Neural cell (in vitro differentiated cells): ENCODE measurements around the gene PIK3CA.

Experiments used
- EP300 ChIP-seq: fragments of 450-650 bp; conservative IDR thresholded peaks from 2 replicates; pipeline ENCODE4 v1.6.1; 2014; ENCODE audit warnings: antibody characterized with exemption, mild to moderate bottlenecking, moderate library complexity; ENCODE audit not compliant: poor library complexity, severe bottlenecking
- EZH2 ChIP-seq: fragments of 200-600, 300-800 bp; shearing (Covaris generic), sonication (generic); IDR thresholded peaks from 2 replicates; pipeline ENCODE4 v1.6.1; 2014; ENCODE audit warnings: antibody characterized with exemption, low read length, borderline replicate concordance, mild to moderate bottlenecking; ENCODE audit not compliant: insufficient read depth, poor library complexity, severe bottlenecking
- MXI1 ChIP-seq: fragments of 450-650 bp; conservative IDR thresholded peaks from 2 replicates; pipeline ENCODE4 v1.6.1; 2014; ENCODE audit warnings: antibody characterized with exemption, mild to moderate bottlenecking; ENCODE audit not compliant: poor library complexity, severe bottlenecking
- POLR2AphosphoS5 ChIP-seq: IDR thresholded peaks from 2 replicates; pipeline ENCODE4 v1.6.1; 2012
- RAD21 ChIP-seq: fragments of 450-650 bp; conservative IDR thresholded peaks from 2 replicates; pipeline ENCODE4 v1.6.1; 2014; ENCODE audit warnings: antibody characterized with exemption, mild to moderate bottlenecking, moderate library complexity
- SMC3 ChIP-seq: fragments of 450-650 bp; conservative IDR thresholded peaks from 2 replicates; pipeline ENCODE4 v1.6.1; 2014; ENCODE audit warnings: antibody characterized with exemption, mild to moderate bottlenecking, moderate library complexity; ENCODE audit not compliant: poor library complexity
- TAF1 ChIP-seq: IDR thresholded peaks from 2 replicates; pipeline ENCODE4 v1.6.1; 2012; ENCODE audit warnings: low read depth
- TF ChIP-seq, protein P1 (sequence below): fragments of 450-650 bp; IDR thresholded peaks from 2 replicates; pipeline ENCODE4 v1.5.1; 2014; ENCODE audit warnings: antibody characterized with exemption, mild to moderate bottlenecking, moderate library complexity; ENCODE audit not compliant: poor library complexity, severe bottlenecking
- TF ChIP-seq, protein P2 (sequence below): IDR thresholded peaks from 2 replicates; pipeline ENCODE4 v1.6.1; 2012; ENCODE audit warnings: borderline replicate concordance

DNA sequence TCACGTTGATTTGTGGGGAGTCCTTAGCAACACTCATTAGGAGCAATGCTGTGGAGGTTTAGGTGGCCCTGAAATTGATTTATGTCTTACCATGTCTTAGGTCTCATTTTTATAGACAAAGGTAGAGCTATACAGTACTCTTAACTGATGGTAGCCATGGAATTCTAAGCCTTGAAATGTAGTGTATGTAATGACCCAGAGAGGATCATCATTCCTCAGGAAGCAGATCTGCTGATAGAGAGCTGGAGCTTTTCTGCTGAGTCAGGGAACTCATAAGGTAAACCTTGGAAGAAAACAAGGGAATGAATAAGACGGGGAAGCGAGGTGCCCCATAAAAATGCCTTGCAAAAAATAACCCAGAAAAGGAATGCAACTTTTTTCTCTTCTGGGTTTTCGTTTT, 140.7 kb downstream of the PIK3CA start:
- TF ChIP-seq, protein P1, sequence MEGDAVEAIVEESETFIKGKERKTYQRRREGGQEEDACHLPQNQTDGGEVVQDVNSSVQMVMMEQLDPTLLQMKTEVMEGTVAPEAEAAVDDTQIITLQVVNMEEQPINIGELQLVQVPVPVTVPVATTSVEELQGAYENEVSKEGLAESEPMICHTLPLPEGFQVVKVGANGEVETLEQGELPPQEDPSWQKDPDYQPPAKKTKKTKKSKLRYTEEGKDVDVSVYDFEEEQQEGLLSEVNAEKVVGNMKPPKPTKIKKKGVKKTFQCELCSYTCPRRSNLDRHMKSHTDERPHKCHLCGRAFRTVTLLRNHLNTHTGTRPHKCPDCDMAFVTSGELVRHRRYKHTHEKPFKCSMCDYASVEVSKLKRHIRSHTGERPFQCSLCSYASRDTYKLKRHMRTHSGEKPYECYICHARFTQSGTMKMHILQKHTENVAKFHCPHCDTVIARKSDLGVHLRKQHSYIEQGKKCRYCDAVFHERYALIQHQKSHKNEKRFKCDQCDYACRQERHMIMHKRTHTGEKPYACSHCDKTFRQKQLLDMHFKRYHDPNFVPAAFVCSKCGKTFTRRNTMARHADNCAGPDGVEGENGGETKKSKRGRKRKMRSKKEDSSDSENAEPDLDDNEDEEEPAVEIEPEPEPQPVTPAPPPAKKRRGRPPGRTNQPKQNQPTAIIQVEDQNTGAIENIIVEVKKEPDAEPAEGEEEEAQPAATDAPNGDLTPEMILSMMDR, result no peak
- TF ChIP-seq EZH2 (no peak), RAD21 (no peak), POLR2AphosphoS5 (no peak), EP300 (no peak), SMC3 (no peak), MXI1 (no peak), TAF1 (no peak)
- TF ChIP-seq, protein P2, sequence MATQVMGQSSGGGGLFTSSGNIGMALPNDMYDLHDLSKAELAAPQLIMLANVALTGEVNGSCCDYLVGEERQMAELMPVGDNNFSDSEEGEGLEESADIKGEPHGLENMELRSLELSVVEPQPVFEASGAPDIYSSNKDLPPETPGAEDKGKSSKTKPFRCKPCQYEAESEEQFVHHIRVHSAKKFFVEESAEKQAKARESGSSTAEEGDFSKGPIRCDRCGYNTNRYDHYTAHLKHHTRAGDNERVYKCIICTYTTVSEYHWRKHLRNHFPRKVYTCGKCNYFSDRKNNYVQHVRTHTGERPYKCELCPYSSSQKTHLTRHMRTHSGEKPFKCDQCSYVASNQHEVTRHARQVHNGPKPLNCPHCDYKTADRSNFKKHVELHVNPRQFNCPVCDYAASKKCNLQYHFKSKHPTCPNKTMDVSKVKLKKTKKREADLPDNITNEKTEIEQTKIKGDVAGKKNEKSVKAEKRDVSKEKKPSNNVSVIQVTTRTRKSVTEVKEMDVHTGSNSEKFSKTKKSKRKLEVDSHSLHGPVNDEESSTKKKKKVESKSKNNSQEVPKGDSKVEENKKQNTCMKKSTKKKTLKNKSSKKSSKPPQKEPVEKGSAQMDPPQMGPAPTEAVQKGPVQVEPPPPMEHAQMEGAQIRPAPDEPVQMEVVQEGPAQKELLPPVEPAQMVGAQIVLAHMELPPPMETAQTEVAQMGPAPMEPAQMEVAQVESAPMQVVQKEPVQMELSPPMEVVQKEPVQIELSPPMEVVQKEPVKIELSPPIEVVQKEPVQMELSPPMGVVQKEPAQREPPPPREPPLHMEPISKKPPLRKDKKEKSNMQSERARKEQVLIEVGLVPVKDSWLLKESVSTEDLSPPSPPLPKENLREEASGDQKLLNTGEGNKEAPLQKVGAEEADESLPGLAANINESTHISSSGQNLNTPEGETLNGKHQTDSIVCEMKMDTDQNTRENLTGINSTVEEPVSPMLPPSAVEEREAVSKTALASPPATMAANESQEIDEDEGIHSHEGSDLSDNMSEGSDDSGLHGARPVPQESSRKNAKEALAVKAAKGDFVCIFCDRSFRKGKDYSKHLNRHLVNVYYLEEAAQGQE, result no peak
